ENCODE data around the gene RPS21. TPM values are rescaled to one million over a fixed set of nuclear protein-coding genes. Genes with fewer than 3 reads are reported as not detected.

The RPS21 gene
- total and polyA plus RNA-seq, 2 of the 13 experiments (the other 11 are each of a cell fraction or from before 2014, with no cell fraction given), result 2,647 to 11,063 TPM

DNA sequence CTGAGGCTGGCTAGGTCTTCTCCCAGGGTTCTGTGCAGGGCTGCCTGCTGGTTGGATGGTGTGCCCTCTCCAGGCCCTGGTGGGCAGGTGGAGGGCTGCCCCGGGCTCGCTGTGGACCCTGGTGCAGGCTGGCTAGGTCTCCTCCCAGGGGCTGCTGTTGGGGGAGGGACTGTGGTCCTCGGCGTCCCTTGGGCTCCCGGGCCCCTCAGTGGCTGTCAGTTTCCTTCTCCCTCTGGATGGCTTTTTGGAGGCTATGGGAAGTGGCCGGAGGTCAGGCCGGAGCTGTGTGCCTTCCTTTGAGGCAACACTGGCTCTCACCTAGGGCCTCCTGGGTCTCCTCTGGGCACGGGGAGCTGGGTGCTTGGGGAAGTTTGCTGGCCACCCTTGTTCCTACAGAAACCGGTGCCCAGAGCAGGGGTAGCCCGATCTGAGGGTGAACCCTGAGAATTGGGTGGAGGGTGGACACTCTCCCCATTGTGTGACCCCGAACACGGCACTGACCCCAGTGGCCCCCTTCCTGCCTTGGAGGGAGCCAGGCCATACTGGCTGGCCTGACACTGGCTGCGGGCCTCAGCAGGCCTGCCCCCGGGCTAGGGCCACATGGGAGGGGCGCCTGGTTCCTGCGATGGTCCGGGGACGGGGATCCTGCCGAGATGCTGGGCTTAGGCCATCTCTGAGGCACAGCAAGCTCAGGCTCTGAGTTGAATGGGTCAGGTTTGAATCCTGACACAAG is 24.0 kb downstream of the RPS21 start (continued):
- TF ChIP-seq ZNF17 (CRISPR knock-in tag; IDR thresholded peaks at IDR 0.05) (no peak), TAF15 (IDR thresholded peaks at IDR 0.05; ENCODE audit: low read depth, low read length, poor library complexity, severe bottlenecking) (no peak), ZNF230 (CRISPR knock-in tag; IDR thresholded peaks at IDR 0.05) (no peak), PCBP1 (IDR thresholded peaks at IDR 0.05; ENCODE audit: borderline replicate concordance, low read depth, low read length) (0 out of 2 replicates have a peak, but pooled peaks have one; percentile 12), EED (CRISPR knock-in tag; IDR thresholded peaks at IDR 0.05) (no peak), ZNF773 (CRISPR knock-in tag; IDR thresholded peaks at IDR 0.05; ENCODE audit: borderline replicate concordance) (no peak), MBD4 (IDR thresholded peaks at IDR 0.05; ENCODE audit: borderline replicate concordance, low read length) (no peak), NFE2 (CRISPR knock-in tag; IDR thresholded peaks at IDR 0.05) (no peak), ZNF335 (CRISPR knock-in tag; IDR thresholded peaks at IDR 0.05) (no peak)
- TF ChIP-seq, protein P1, sequence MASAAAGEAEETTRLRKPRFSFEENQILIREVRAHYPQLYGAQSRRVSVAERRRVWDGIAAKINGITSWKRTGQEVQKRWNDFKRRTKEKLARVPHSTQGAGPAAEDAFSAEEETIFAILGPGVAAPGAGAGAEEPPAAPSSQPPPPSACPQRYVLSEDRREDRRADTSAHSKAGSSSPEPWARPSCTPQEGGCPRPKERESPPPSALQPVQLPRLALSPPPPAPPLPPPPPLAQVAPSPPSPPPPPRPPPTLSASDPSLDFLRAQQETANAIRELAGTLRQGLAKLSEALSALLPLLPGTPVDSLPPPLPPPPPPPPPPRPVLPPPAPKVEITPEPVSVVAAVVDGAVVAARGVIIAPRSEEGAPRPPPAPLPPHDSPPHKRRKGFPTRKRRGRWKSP (CRISPR knock-in tag; IDR thresholded peaks at IDR 0.05), result 0 out of 2 replicates have a peak, but pooled peaks have one; percentile 4
- TF ChIP-seq, protein P2, sequence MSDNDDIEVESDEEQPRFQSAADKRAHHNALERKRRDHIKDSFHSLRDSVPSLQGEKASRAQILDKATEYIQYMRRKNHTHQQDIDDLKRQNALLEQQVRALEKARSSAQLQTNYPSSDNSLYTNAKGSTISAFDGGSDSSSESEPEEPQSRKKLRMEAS (IDR thresholded peaks at IDR 0.05), result no peak
- TF ChIP-seq, protein P3, sequence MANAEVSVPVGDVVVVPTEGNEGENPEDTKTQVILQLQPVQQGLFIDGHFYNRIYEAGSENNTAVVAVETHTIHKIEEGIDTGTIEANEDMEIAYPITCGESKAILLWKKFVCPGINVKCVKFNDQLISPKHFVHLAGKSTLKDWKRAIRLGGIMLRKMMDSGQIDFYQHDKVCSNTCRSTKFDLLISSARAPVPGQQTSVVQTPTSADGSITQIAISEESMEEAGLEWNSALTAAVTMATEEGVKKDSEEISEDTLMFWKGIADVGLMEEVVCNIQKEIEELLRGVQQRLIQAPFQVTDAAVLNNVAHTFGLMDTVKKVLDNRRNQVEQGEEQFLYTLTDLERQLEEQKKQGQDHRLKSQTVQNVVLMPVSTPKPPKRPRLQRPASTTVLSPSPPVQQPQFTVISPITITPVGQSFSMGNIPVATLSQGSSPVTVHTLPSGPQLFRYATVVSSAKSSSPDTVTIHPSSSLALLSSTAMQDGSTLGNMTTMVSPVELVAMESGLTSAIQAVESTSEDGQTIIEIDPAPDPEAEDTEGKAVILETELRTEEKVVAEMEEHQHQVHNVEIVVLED (CRISPR knock-in tag; IDR thresholded peaks at IDR 0.05; ENCODE audit: borderline replicate concordance), result 0 out of 2 replicates have a peak, but pooled peaks have one; percentile 33
- TF ChIP-seq, protein P4, sequence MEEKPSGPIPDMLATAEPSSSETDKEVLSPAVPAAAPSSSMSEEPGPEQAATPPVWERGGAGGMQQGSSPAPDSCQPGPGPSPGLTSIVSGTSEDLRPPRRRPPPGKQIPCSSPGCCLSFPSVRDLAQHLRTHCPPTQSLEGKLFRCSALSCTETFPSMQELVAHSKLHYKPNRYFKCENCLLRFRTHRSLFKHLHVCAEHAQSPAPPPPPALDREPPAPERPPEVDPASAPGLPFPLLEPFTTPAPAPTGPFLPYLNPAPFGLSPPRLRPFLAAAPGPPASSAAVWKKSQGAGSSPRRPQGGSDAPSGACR (CRISPR knock-in tag; IDR thresholded peaks at IDR 0.05), result no peak
- TF ChIP-seq, protein P5, sequence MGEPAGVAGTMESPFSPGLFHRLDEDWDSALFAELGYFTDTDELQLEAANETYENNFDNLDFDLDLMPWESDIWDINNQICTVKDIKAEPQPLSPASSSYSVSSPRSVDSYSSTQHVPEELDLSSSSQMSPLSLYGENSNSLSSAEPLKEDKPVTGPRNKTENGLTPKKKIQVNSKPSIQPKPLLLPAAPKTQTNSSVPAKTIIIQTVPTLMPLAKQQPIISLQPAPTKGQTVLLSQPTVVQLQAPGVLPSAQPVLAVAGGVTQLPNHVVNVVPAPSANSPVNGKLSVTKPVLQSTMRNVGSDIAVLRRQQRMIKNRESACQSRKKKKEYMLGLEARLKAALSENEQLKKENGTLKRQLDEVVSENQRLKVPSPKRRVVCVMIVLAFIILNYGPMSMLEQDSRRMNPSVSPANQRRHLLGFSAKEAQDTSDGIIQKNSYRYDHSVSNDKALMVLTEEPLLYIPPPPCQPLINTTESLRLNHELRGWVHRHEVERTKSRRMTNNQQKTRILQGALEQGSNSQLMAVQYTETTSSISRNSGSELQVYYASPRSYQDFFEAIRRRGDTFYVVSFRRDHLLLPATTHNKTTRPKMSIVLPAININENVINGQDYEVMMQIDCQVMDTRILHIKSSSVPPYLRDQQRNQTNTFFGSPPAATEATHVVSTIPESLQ (CRISPR knock-in tag; conservative IDR thresholded peaks at IDR 0.05), result no peak
- TF ChIP-seq, protein P6, sequence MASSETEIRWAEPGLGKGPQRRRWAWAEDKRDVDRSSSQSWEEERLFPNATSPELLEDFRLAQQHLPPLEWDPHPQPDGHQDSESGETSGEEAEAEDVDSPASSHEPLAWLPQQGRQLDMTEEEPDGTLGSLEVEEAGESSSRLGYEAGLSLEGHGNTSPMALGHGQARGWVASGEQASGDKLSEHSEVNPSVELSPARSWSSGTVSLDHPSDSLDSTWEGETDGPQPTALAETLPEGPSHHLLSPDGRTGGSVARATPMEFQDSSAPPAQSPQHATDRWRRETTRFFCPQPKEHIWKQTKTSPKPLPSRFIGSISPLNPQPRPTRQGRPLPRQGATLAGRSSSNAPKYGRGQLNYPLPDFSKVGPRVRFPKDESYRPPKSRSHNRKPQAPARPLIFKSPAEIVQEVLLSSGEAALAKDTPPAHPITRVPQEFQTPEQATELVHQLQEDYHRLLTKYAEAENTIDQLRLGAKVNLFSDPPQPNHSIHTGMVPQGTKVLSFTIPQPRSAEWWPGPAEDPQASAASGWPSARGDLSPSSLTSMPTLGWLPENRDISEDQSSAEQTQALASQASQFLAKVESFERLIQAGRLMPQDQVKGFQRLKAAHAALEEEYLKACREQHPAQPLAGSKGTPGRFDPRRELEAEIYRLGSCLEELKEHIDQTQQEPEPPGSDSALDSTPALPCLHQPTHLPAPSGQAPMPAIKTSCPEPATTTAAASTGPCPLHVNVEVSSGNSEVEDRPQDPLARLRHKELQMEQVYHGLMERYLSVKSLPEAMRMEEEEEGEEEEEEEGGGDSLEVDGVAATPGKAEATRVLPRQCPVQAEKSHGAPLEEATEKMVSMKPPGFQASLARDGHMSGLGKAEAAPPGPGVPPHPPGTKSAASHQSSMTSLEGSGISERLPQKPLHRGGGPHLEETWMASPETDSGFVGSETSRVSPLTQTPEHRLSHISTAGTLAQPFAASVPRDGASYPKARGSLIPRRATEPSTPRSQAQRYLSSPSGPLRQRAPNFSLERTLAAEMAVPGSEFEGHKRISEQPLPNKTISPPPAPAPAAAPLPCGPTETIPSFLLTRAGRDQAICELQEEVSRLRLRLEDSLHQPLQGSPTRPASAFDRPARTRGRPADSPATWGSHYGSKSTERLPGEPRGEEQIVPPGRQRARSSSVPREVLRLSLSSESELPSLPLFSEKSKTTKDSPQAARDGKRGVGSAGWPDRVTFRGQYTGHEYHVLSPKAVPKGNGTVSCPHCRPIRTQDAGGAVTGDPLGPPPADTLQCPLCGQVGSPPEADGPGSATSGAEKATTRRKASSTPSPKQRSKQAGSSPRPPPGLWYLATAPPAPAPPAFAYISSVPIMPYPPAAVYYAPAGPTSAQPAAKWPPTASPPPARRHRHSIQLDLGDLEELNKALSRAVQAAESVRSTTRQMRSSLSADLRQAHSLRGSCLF (CRISPR knock-in tag; IDR thresholded peaks at IDR 0.05; ENCODE audit: borderline replicate concordance), result no peak

All from HepG2 (cell line).